HFF-Myc (cell line): ENCODE data around the gene MDM1.

Experiments used
- DNase-seq: peaks from one replicate; pipeline ENCODE4 v3.0.0-alpha.2; 2011; ENCODE audit warnings: low read depth; ENCODE audit errors: extremely low read depth
- H3K4me3 ChIP-seq: replicated peaks from 2 replicates; pipeline ENCODE4 v1.5.1; 2011; ENCODE audit warnings: low read depth, mild to moderate bottlenecking, control low read depth, low read length
- CTCF ChIP-seq: IDR thresholded peaks from 2 replicates; pipeline ENCODE4 v1.5.1; 2012; ENCODE audit warnings: mild to moderate bottlenecking, low read depth, low read length, control low read depth; ENCODE audit errors: missing control alignments

The MDM1 gene

GRCh38 chr12:68271346-68271745, 60.8 kb downstream of the MDM1 start:
- H3K4me3 ChIP-seq = no peak overlapping the region
- no peak for TF ChIP-seq CTCF
- DNase-seq = no peak

- no peak overlapping the region for H3K4me3 ChIP-seq
- no peak for DNase-seq
- no peak for TF ChIP-seq CTCF
Observed at GRCh38 chr12:68270358-68270757, 61.8 kb downstream of the MDM1 start.

- TF ChIP-seq CTCF = no peak
- H3K4me3 ChIP-seq = no peak overlapping the region
- DNase-seq = no peak
Observed at GRCh38 chr12:68269779-68270178, 62.4 kb downstream of the MDM1 start.

GRCh38 chr12:68268967-68269366, 63.2 kb downstream of the MDM1 start:
- no peak for TF ChIP-seq CTCF
- no peak overlapping the region for H3K4me3 ChIP-seq
- DNase-seq = no peak

- no peak for TF ChIP-seq CTCF
- DNase-seq = no peak
- no peak overlapping the region for H3K4me3 ChIP-seq
Observed at GRCh38 chr12:68267892-68268396, 64.2 kb downstream of the MDM1 start.

GRCh38 chr12:68264857-68265256, 67.3 kb downstream of the MDM1 start:
- TF ChIP-seq CTCF = no peak

GRCh38 chr12:68264158-68264855, 67.9 kb downstream of the MDM1 start:
- H3K4me3 ChIP-seq = no peak overlapping the region
- TF ChIP-seq CTCF = no peak
- no peak for DNase-seq

More at GRCh38 chr12:68264857-68265256, 67.3 kb downstream of the MDM1 start:
- DNase-seq = no peak
- no peak overlapping the region for H3K4me3 ChIP-seq
